ENCODE measurements around the gene RINT1.

DNA sequence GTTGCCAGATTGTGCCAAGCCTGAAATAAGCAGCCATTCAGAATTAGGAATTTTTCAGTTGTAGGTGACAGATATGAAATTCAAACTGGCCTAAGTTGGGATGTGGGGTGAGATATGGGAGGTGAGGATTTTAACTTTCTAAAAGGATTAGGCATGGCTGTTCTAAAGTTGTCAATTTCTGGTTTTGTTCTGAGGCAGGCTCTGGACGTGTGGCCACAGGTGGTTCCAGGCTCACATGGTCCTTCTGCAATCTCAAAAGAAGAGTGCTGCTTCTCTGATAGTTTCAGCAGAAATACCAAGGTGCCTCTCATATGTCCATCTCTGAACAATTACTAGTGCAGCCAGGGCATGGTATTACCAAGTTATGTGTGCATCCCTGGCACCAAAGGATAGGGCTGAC is 27.9 kb downstream of the RINT1 start:
- TF ChIP-seq, protein P1, sequence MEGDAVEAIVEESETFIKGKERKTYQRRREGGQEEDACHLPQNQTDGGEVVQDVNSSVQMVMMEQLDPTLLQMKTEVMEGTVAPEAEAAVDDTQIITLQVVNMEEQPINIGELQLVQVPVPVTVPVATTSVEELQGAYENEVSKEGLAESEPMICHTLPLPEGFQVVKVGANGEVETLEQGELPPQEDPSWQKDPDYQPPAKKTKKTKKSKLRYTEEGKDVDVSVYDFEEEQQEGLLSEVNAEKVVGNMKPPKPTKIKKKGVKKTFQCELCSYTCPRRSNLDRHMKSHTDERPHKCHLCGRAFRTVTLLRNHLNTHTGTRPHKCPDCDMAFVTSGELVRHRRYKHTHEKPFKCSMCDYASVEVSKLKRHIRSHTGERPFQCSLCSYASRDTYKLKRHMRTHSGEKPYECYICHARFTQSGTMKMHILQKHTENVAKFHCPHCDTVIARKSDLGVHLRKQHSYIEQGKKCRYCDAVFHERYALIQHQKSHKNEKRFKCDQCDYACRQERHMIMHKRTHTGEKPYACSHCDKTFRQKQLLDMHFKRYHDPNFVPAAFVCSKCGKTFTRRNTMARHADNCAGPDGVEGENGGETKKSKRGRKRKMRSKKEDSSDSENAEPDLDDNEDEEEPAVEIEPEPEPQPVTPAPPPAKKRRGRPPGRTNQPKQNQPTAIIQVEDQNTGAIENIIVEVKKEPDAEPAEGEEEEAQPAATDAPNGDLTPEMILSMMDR (conservative IDR thresholded peaks at IDR 0.05): no peak
- no peak for TF ChIP-seq ZFX (IDR thresholded peaks at IDR 0.05)

All from C4-2B (cell line).